Parathyroid adenoma (tissue), 2 donors: ENCODE data around the gene EPAS1.

Experiments
- H2AFZ ChIP-seq: fragments of 300-600 bp; sonication (generic); one replicate; pipeline ENCODE4 v1.7.0; 2017; ENCODE audit warnings: antibody characterized with exemption, mild to moderate bottlenecking
- H3K27ac ChIP-seq: fragments of 300-600 bp; sonication (generic); one replicate; pipeline ENCODE4 v1.7.0; 2017
- H3K27me3 ChIP-seq: fragments of 300-600 bp; sonication (generic); one replicate; pipeline ENCODE4 v1.7.0; 2017; ENCODE audit warnings: low read length; ENCODE audit not compliant: control insufficient read depth, insufficient read depth
- H3K36me3 ChIP-seq: fragments of 300-600 bp; sonication (generic); one replicate; pipeline ENCODE4 v1.7.0; 2017; ENCODE audit warnings: low read length; ENCODE audit not compliant: control insufficient read depth, insufficient read depth
- H3K4me1 ChIP-seq: fragments of 300-600 bp; sonication (generic); one replicate; pipeline ENCODE4 v1.7.0; 2017; ENCODE audit warnings: control low read depth
- H3K4me2 ChIP-seq: fragments of 300-600 bp; sonication (generic); one replicate; pipeline ENCODE4 v1.7.0; 2017; ENCODE audit warnings: low read length
- H3K4me3 ChIP-seq: fragments of 300-600 bp; sonication (generic); one replicate; pipeline ENCODE4 v1.7.0; 2017; ENCODE audit warnings: low read depth, low read length
- H3K79me2 ChIP-seq: fragments of 300-600 bp; sonication (generic); one replicate; pipeline ENCODE4 v1.7.0; 2017; ENCODE audit warnings: control low read depth
- H3K9ac ChIP-seq: fragments of 300-600 bp; sonication (generic); one replicate; pipeline ENCODE4 v1.7.0; 2017; ENCODE audit warnings: mild to moderate bottlenecking
- H3K9me3 ChIP-seq: fragments of 300-600 bp; sonication (generic); one replicate; pipeline ENCODE4 v1.7.0; 2017; ENCODE audit warnings: low read length; ENCODE audit not compliant: control insufficient read depth
- CTCF ChIP-seq: fragments of 300-600 bp; sonication (generic); IDR thresholded peaks from one replicate; pipeline ENCODE4 v1.7.0; 2017; ENCODE audit warnings: antibody characterized with exemption, mild to moderate bottlenecking
- donor health status: primary hyperparathyroidism.

Gene EPAS1

GRCh38 chr2:46306330-46306751, 9.1 kb downstream of the EPAS1 start:
- Histone ChIP-seq H3K9me3 (no peaks in the 10 kb centered on the region), H3K27ac (peak overlapping the region; percentile 46), H3K36me3 (no peaks in the 10 kb centered on the region), H3K4me3 (no peak overlapping the region), H2AFZ (no peak overlapping the region), H3K4me2 (no peak overlapping the region), H3K9ac (no peak overlapping the region), H3K27me3 (no peaks in the 10 kb centered on the region), H3K4me1 (peaks cover 29% of the 10 kb centered on the region), H3K79me2 (peaks cover 62% of the 10 kb centered on the region)
- TF ChIP-seq CTCF = no peak

GRCh38 chr2:46306988-46307655, 9.9 kb downstream of the EPAS1 start:
- Histone ChIP-seq H3K9me3 (no peaks in the 10 kb centered on the region), H3K27me3 (no peaks in the 10 kb centered on the region), H3K36me3 (no peaks in the 10 kb centered on the region), H3K9ac (no peak overlapping the region), H3K4me1 (peaks cover 29% of the 10 kb centered on the region), H3K27ac (peak overlapping the region; percentile 46), H3K79me2 (peaks cover 61% of the 10 kb centered on the region), H3K4me2 (peak overlapping the region; percentile 24), H2AFZ (no peak overlapping the region), H3K4me3 (no peak overlapping the region)
- no peak for TF ChIP-seq CTCF

- Histone ChIP-seq H3K36me3 (no peaks in the 10 kb centered on the region), H3K9me3 (no peaks in the 10 kb centered on the region), H3K79me2 (peaks cover 55% of the 10 kb centered on the region), H3K4me1 (peaks cover 29% of the 10 kb centered on the region), H3K4me2 (peak overlapping the region; percentile 24), H3K27me3 (no peaks in the 10 kb centered on the region), H3K27ac (peak overlapping the region; percentile 46), H3K4me3 (no peak overlapping the region), H2AFZ (no peak overlapping the region), H3K9ac (no peak overlapping the region)
- TF ChIP-seq CTCF = no peak
Measured at GRCh38 chr2:46308081-46308480, 10.9 kb downstream of the EPAS1 start.

GRCh38 chr2:46308629-46309028, 11.4 kb downstream of the EPAS1 start:
- no peak for TF ChIP-seq CTCF
- Histone ChIP-seq H3K9ac (no peak overlapping the region), H3K79me2 (peaks cover 50% of the 10 kb centered on the region), H3K9me3 (no peaks in the 10 kb centered on the region), H3K27ac (no peak overlapping the region), H3K4me3 (no peak overlapping the region), H3K4me2 (no peak overlapping the region), H3K4me1 (peaks cover 29% of the 10 kb centered on the region), H2AFZ (no peak overlapping the region), H3K27me3 (no peaks in the 10 kb centered on the region), H3K36me3 (no peaks in the 10 kb centered on the region)
